Stimulated activated CD4-positive, alpha-beta T cell treated with anti-CD3 and anti-CD28 coated beads, Interleukin-2, amount 100 ng/mL, for 48 hours (primary cell): ENCODE results near the gene KRT85.
"Not testable (repeated sequence)": the region's sequence is repeated elsewhere in the genome, so short reads cannot be mapped to it uniquely, and the experiment has no call there.

Experiments used
- DNase-seq, 2 donors: peaks; one replicate each; pipeline ENCODE4 v3.0.0-alpha.2; 2020

Gene KRT85

DNA sequence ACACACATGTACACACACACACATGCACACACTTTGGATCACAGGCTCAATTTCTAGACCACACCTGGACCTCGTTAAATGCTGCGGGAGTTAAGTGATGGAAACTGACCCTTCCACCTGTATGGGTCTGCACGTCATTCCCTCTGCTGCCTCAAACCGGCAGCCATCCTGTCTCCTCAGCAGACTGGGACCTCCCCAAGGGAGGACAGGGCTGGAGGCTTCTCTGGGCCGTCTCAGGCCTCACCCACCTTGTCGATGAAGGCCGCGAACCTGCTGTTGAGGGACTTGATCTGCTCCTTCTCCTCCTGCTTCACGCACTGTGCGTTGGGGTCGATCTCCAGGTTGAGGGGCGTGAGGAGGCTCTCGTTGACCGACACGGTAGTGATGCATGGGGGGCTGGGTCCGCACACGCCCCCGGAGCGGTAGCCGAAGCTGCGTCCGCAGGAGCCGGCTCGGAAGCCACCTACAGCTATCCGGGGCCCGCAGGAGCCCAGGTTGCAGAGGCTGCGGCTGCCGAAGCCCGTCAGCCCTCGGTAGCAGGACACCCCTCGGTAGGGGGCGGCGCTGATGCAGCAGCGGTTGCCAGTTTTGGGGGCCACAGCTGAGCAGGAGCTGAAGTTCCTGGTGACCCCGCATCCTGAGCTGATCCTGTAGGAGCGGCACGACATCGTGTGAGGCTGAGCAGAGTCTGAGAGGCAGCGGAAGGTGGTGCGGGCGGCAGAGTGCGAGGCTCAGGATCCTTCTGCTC is at the start of gene KRT85:
TSS of gene KRT85 (minus strand) at position 744 of the 748 bp plus-strand sequence. CDS start at position 668, 76 bp downstream.
- DNase-seq, result no peak

DNA sequence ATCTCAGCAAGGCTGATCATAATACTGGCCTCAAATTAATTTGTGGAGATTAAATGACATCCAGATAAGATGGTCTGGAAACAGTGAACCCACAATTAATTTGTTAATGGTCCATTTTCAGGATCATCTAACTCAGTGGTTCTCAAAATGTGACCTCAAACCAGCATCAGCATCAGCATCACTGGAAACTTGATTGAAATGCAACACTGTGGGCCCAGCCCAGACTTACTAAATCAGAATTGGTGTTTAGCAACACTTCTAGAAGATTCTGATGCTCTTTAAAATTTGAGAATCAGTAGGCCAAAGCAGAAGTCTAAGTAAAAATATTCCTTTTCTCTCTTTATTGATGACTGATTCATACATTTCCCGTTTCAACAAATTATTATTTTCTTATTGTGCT is 49.5 kb upstream of the KRT85 start:
- no peak for DNase-seq

DNA sequence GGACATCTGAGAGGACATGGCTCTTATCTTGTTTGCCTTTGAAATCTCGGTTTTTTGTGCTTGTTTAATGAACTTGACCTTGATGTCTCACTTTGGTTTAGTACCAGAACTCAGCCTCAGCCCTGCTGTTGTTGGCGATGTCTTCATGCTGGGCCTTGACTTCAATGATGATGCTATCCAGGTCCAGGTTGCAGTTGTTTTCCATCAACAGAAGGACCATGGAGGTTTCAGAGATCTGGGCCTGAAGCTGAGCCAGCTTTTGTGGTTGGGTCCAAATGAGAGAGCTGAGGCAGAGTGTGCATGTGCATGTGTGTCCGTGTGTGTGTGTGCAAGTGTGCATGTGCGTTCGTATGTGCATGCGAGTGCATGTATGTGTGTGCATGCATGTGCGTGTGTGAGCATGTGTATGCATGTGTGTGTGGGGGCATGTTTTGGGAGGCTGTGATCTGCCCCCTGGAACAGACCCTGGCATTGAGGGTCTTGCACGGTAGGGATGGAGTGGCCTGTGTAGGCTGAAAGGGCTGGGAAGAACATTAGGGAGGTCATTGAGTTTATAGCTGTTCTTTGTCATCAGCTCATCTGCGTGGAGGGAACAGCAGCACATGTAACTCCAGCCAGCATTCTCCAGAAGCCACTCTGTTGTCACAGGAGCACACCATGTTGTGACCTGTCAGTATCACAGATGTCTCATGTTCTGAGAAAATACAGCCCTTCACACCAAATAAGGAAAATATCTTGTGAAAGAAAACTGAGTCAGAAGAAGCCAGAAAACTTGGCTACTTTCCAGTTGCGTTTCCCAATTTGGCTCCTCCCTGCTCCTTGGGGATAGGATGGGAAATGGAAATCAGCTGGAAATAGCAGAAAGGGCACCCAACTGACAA is 48.8 kb upstream of the KRT85 start:
- no peak for DNase-seq

DNA sequence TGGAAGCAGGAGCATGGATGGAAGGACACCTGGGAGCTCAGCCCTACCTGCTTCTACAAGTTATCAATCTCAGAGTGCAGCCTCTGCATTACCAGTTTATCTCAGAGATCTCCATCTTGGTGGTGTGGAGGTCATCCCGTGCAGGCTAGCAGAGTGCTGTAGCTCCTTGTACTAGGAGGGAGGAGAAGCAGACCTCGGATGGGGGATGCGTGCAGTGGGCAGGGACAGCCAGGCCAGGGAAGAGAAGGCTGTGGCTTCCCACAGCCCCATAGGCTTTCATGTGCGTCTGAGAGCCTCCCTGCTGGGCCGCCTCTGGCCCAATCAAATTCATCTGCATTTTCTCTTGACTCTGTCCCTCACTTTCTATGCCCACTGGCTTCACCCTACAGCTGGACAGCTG is 47.7 kb upstream of the KRT85 start:
- DNase-seq, result no peak

DNA sequence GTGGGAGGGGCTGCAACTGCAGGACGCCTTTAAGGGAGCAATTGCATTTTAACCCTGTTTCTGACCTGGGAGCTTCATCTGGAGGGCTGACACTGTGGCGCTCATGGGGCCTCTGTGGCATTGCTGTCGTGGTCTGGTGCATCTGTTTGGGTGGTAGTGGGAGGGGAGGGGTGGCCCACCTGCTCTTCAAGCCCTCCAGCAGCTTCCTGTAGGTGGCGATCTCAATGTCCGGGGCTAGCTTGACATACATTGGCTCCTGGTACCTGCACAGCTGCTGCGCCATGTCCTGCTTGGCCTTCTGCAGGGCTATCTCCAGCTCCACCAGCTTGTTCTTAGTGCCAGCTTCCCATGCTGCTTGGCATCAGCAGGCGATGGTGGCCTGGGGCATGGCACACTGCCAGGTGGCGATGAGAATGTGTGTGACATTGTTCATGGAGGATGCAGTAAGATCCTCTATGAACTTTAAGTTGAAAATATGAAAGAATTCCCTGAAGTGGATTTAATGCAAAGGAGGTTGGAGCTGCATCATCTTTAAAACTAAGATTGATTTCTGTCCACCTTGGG is 46.6 kb upstream of the KRT85 start:
- DNase-seq, result no peak

DNA sequence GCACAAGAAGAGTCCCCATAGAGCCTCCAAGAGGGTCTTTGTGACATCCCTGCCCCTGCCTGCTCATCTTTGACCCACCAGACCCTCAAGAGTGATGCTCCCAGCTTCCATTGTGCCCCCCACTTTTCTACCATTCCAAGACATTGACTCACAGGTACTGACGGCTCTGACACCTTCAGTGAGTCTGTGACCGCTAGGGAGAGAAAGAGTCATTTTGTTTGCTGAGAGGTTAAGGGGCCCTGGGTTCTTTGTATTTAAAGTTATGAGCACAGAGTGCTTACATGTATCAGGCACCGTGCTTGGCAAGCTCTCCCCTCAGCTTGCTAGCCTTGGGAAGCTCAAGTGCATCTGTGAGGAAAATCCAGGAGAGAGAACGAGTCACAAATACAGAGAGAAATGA is 45.9 kb upstream of the KRT85 start:
- DNase-seq, result no peak

DNA sequence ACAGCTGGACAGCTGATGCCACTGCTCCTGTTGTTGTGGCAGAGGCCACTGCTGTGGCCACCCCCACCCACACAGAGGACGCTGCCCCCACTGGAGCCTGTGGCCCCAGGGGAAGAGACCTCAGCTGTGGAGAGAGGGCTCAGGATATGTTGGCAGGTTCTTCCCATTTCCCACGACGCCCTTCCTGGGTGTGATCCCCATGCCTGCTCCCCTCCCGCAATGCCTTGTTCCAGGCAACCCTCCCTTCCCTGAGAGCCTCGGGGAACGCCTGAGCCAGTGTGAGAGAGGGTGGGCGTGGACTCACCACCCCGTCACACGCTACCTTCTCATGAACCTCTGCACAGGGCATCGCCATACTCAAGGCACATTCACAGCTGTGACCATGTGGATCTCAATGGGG is 44.5 kb upstream of the KRT85 start:
- DNase-seq, result no peak

DNA sequence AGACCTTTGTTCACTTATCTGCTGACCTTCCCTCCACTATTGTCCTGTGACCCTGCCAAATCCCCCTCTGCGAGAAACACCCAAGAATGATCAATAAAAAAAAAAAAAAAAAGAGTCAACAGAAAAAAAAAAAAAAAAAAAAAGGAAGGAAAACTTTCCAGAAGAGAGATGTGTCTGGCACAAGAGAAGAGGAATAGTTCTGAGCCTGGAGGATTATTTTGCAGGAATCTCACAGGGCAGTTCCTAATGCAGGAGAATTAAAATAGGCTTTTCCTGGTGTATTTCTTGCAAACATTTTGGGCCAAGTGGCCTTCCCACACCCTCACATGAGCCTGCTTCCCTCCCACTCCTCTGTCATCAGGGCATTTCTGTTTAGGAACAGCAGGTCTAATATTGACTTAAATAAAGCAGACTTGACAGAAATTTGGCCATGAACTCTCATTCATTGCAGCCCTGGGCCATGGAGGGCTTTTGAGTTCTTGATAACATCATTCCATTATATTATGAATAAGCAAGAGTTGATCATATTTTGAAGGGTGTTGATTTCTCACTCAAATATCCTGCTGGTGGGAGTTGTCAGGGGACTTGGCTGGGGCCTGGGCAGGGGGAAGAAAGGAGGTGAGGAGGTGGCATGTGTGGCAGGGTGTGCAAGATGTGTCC is 43.4 kb upstream of the KRT85 start:
- DNase-seq, result not testable (repeated sequence)

DNA sequence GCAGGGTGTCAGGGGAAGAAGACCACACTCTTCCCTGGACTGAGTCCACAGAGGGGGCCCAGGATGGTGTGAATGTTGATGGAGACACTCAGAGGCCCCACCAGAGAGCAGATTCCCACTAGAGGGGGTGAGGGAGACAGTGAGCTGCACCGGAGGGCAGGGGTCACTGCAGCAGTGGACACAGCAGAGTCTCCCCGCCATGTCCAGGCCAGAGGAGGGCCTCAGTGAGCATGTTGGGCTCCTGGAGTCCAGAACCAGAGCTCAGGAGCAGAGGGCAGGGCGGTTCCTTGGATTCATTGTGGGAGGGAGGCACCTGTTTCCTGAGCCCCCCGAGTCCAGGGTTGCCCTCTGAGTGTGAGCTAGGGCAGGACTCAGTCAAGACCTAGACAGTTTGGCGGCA is 40.6 kb upstream of the KRT85 start:
- DNase-seq, result no peak

DNA sequence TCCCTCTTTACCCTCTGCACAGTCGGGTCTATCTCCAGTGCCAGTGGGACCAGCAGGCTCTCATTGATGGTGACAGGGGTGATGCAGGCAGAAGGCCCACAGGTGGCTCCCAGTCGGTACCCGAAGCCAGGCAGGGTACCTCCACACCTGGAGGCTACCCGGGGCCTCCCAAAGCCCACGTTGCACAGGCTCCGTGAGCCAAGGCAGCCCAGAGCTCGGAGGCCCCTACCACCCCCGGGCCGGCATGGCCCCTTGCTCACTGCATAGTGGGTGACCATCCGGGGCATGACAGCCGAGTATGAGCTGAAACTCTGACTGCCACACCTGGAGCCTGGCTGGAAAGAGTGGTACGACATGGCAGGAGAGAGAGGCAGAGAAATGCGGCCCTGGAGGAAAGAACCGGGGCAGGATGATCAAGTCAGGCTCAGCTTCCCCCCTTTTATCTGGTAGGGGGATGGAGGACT is 38.7 kb upstream of the KRT85 start, which contains the start of gene KRT82:
TSS of gene KRT82 (minus strand) at position 414 of the 464 bp plus-strand sequence. CDS start at position 356, 58 bp downstream.
- DNase-seq, result no peak

DNA sequence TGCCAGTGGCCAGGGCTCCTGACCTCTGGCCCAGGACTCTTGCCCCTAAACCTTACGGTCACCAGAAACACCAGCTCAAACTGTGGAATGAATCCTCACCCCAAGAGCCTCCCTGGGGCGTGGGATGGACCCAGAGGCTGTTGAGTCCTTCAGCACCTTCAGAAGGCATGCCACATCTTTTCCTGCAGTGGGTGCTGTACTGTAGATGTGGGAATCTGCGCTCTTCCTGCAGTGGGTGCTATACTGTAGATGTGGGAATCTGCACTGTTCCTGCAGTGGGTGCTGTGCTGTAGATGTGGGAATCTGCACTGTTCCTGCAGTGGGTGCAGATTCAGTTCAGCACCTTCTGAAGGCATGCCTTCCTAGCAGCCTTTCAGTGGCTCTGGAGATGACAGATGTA is 37.7 kb upstream of the KRT85 start:
- no peak for DNase-seq

DNA sequence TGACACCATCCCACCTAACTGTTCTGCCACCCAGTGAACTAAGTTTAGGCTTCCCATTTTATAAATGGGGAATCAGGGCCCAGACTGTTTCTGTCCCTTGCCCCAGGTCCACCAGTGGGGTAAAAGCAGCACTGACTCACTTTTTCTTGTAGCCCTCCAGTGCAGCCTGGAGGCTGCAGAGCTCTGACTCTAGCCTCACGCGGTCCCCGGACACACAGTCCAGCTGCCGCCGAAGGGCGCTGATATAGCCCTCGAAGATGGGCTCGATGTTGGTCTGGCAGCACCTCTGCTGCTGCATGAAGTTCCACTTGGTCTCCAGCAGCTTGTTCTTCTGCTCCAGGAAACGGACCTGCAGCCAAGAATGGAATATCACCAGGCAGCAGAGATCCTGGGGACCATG is 36.3 kb upstream of the KRT85 start:
- no peak for DNase-seq

DNA sequence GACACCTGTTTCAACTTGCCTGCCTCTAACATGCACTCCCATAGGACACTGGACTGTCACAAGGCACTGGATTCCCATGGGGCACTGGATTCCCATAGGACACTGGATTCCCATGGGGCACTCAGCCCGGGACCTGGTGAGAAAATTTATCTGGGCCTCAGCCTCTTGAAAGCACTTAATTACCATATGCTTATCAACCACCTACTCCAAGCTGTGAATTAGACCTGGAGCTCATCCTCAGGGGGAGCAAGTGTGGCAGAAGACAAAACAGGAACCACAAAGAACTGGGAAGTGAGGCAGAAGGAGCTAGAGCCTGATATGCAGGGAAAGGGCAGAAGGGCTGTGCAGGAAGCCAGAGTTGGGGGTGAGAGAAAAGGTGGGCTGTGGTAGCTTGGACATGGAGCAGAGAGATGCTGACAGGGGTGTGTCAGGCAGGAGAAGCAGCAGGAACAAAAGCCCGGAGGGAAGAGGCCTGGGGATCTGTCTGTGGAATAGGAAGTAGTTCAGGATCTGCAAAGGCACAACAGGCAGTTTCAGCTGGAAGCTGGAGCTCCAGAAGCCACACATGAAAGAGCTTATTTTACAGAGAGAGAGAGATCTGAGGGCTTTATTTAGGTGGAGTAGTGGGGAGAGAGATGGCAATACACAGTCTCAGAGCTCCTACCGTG is 35.7 kb upstream of the KRT85 start:
- no peak for DNase-seq

DNA sequence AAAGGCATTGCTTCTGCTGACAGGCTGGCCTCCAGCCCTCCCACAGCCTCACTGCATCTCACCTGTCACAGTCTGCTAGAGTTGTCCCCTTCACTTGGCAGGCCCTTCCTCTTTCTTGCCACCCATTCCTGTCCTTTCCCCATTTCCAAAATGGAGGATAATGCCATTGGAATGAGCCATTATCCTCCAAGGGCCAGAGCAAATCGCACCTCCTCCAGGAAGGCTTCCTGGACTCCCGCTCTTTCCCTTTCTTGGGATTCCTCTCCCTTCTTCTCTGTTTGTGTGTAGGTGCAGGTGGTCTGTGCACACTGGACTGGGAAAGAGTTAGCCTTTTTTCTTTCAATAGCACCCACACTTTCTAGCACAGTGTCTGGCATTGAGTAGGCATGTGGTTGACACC is 35.1 kb upstream of the KRT85 start:
- no peak for DNase-seq

DNA sequence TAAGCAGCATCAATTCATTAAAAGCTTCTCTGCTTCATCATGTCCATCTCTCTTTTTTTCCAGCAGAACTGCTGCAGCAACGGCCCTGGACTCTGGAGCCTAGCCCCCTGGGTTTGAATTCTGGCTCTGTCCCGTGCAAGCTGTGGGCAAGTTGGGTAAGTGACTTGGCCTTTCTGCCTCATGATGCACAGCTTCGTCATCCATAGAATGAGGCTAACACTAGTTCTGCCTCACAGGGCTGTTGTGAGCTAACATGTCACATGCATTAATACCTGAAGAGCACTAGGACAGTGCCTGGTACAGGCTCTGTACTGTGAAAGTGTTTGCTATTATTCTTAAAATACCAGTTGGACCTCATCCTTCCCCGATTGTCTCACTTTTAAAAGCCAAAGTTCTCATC is 34.6 kb upstream of the KRT85 start:
- DNase-seq, result no peak

DNA sequence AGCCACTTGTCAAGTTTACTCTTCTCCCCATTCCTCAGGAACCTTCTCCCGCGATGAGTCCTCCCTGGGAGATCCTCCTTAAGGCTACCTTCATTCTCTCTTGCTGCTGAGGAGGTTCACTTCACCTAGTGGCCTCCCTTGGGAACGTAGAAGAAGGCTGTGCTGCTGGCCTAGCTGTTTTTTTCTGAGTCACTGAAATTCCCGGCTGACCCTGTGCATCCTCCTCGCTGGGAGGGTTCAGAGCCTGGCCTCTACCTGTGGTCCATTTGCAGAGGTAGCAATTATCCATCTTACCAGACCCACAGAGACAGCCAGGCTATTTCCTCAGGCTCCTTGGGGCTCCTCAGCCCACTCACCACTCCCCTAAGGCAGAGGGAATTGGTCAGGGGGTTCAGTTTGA is 34.2 kb upstream of the KRT85 start:
- no peak for DNase-seq

DNA sequence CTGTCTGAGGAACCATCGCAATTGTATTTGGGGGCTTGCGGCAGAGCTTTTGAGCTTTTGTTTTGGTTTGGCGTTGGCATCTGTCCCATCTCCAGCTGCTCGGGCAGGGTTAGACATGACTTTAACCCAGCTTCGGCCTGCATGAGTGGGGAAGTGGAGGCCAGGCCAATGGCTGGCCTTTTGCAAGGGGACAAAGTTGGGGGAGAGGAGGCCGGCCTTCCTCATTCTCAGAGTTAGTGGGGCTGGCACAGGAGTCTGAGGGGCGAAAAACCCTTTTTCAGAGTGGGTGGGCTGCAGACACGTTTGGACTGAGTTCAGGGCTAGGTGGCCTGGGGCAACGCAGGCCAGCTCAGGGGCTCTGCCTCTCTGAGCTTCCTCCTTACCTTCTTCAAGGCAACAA is 33.6 kb upstream of the KRT85 start:
- no peak for DNase-seq

DNA sequence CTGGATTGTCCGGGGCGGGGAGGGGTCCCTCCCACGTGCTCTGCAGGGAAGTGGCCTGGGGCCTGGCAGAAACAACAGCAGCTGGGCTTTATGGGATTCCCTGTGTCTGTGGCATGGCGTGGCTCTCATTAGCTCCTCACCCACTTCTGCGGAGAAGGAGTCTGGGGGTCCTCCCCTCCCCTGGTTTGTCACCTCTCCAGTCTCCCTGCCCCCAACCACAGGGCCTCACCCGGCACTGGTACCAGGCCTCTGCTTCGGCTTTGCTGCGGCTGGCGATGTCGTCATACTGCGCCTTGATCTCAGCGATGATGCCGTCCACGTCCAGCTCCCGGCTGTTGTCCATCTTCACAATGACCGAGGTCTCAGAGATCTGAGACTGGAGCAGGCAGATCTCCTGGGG is 32.5 kb upstream of the KRT85 start:
- no peak for DNase-seq

DNA sequence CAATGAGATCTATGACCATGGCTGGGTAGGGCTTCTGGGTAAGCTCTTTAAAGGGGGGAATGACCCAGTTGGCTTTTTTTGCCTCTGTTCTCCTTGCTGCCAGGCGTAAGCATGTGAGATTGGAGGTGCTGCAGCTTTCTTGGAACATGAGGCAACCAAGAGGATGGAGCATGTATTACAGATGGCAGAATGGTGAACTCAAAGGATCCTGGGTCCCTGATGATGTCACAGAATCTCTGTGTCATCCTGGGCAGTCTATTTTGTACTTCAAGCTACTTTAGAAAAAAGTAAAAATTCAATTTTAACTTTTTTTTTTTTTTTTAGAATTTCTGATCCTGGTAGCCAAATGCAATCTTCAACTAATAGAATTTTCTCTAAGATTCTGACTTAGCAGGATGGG is 30.9 kb upstream of the KRT85 start:
- no peak for DNase-seq

DNA sequence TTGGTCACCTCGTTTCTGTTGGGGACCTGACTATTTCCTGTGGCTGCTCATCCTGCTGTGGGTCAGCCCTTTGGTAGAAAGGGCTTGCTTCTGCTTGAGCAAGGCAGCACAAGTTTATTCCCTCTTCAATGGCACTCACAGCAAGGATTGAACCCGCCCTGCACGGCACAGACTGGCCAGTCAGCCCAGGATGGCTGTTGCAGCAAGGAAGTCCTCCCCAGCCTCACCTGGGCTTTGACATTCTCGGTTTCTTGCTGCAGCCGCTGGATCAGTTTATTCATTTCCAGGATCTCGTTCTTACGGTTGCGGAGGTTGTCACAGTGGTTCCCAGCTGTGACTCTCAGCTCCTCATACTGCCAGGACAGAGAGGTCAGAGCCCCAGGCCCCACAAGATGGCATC is 29.4 kb upstream of the KRT85 start:
- no peak for DNase-seq

DNA sequence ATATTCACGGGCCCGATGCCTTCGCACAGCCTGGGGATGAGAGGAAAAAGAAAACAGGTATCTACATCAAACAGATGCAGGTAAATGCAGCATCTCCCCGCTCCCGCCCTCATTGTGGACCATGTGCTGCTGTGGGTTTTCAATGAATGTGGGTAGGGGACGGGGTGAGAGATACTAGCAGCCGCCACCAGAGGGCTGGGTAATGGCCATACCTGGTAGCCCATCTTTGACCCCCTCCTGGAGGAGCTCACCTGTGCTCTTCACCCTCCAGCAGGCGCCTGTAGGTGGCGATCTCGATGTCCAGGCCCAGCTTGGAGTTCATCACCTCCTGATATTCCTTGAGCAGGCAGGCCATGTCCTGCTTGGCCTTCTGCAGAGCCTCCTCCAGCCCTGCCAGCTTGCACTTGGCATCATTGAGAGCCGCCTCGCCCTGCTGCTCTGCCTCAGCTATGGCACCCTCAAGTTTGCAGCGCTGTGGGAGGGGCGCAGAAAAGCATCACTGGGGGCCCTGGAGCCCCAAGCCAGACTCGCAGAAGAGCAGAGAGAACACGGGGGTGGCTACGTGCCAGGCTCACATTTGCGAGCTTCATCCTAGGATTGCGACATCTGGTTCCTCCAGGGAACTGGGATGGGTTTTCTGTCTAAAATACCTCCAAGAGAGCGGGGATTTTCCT is 28.6 kb upstream of the KRT85 start:
- DNase-seq, result no peak

DNA sequence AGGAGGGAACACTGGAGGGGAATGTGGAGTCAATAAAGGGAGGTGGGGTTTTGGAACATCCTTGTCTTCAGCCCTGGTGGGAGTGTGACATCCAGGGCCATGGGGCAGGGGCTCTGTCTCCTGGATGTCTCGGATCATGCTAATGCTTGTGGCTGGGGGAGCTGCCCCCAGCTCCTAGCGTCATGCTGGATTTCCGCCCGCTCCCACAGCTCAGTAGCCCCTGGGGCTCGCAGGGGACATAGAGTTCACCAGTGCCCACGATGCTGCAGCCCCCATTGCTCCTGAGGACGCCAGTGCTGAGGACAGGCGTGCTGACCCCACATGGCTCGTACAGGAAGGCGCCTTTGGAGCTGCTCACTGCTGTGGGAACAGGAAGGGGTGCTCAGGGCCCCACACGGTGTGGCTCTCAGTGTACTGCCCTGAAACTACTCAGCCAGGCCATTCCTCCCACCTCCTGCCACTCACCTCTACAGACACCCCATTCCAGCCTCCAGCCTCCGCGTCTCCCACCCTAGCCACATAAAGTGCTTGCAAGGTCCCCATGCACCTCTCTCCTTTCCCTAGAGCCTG is 27.6 kb upstream of the KRT85 start:
- DNase-seq, result no peak
